ENCODE measurements around the gene CCNYL1. TPM values are rescaled to one million over a fixed set of nuclear protein-coding genes. Genes with fewer than 3 reads are reported as not detected.

CCNYL1 gene
- polyA plus RNA-seq, 3 donors = 4.1 to 10.6 (median 4.6) TPM

DNA sequence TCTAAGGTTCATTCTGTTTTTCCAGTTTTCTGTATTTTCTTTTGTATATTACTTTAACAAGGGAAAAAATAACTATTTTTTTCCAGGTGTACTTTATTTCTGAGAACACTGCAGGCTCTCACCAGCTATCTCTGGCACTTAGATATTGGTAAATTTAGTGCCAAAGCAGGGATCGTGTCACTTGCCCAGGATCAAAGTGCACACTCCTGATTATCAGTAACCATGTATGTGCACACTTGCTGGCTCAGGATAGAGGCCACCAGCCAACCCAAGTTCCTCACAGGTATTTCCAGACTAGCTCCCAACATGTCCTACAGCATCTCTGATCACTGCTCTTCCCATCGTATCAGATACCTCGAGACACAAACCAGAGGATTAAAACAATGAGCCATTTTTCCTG is 64.0 kb downstream of the CCNYL1 start:
- H3K79me2 ChIP-seq (ENCODE audit: insufficient read depth, low read length) = no peaks in the 10 kb centered on the region
- intact Hi-C loops (cut with micrococcal nuclease) = no loop called here
- H3K36me3 ChIP-seq (replicated peaks in 1 of 2; ENCODE audit: control insufficient read depth in 1 of 2, insufficient read depth in 2 of 2, low read length in 2 of 2) = no peaks in the 10 kb centered on the region
- DNase-seq = no peak
- no peak overlapping the region for H3K4me2 ChIP-seq (replicated peaks; ENCODE audit: extremely low read depth, low read length, poor library complexity, severe bottlenecking)
- H3K36me3 Mint-ChIP-seq = no peaks in the 10 kb centered on the region
- peaks cover 0 to 2% (median 0%) of the 10 kb centered on the region in 7 donors for H3K9me3 Mint-ChIP-seq
- no peaks in the 10 kb centered on the region for H3K9me3 ChIP-seq (replicated peaks in 1 of 2; ENCODE audit: control insufficient read depth in 1 of 2, insufficient read depth in 1 of 2, low read length in 2 of 2)
- peaks cover 10 to 11% of the 10 kb centered on the region in 2 donors for H3K4me1 ChIP-seq (ENCODE audit: control insufficient read depth in 1 of 2, insufficient read depth in 2 of 2, low read length in 2 of 2)
- no peak overlapping the region for H2AFZ ChIP-seq (ENCODE audit: insufficient read depth, low read depth, low read length, poor library complexity, severe bottlenecking)
- H3K9ac ChIP-seq (ENCODE audit: insufficient read depth, low read length, poor library complexity, severe bottlenecking) = no peak overlapping the region
- no peak overlapping the region for H3K27ac Mint-ChIP-seq
- TF ChIP-seq, protein P1, sequence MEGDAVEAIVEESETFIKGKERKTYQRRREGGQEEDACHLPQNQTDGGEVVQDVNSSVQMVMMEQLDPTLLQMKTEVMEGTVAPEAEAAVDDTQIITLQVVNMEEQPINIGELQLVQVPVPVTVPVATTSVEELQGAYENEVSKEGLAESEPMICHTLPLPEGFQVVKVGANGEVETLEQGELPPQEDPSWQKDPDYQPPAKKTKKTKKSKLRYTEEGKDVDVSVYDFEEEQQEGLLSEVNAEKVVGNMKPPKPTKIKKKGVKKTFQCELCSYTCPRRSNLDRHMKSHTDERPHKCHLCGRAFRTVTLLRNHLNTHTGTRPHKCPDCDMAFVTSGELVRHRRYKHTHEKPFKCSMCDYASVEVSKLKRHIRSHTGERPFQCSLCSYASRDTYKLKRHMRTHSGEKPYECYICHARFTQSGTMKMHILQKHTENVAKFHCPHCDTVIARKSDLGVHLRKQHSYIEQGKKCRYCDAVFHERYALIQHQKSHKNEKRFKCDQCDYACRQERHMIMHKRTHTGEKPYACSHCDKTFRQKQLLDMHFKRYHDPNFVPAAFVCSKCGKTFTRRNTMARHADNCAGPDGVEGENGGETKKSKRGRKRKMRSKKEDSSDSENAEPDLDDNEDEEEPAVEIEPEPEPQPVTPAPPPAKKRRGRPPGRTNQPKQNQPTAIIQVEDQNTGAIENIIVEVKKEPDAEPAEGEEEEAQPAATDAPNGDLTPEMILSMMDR (IDR thresholded peaks at IDR 0.05) = no peak
- peaks cover 1 to 10% (median 4%) of the 10 kb centered on the region in 3 donors for H3K27me3 Mint-ChIP-seq (ENCODE audit: low read depth in 3 of 3)
- no peak overlapping the region for H3K4me3 ChIP-seq (replicated peaks in 1 of 3; ENCODE audit: low read depth in 2 of 3, low read length in 3 of 3)
- H3K27ac ChIP-seq (ENCODE audit: low read depth in 1 of 2, low read length in 2 of 2) = no peak overlapping the region
- H3K4me1 Mint-ChIP-seq = peaks cover 11% of the 10 kb centered on the region
- H3K4me3 Mint-ChIP-seq = no peak overlapping the region
- no CpG with 5 or more reads among the region's 3 CpGs for WGBS (ENCODE audit: insufficient coverage)
- H3K27me3 ChIP-seq (ENCODE audit: control insufficient read depth in 2 of 2, insufficient read depth in 2 of 2, low read length in 2 of 2) = no peaks in the 10 kb centered on the region
- H4K20me1 ChIP-seq (ENCODE audit: insufficient read depth, low read length) = no peaks in the 10 kb centered on the region

DNA sequence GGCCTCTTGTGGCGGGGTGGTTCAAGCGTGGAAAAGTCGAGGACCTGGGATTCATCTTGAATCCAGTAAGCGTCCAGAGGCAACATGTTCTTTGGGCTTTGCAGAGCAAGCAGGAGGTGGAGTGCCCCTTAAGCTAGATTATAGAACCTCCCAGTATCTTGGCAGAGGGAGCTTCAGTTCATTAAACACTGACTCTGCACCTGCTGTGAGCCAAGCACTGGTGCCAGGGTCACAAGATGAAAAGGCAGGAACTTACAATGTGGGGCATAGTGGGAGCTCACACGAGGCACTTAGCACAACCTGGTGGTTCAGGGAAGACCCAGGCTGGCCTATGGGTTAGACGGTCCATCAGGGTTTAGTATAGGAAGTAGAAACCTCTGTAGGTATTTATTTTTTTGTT is 65.7 kb downstream of the CCNYL1 start:
- TF ChIP-seq, protein P1 (IDR thresholded peaks at IDR 0.05) = no peak
- H3K4me2 ChIP-seq (replicated peaks; ENCODE audit: extremely low read depth, low read length, poor library complexity, severe bottlenecking) = no peak overlapping the region

More for the DNA sequence above, 65.7 kb downstream of the CCNYL1 start:
- Mint-ChIP-seq H3K27ac (no peak overlapping the region), H3K27me3 (ENCODE audit: low read depth in 3 of 3) (peaks cover 0 to 3% (median 1%) of the 10 kb centered on the region in 3 donors), H3K9me3 (peaks cover 0 to 2% (median 0%) of the 10 kb centered on the region in 7 donors), H3K36me3 (no peaks in the 10 kb centered on the region), H3K4me1 (peaks cover under 1% of the 10 kb centered on the region), H3K4me3 (no peak overlapping the region)
- H3K9ac ChIP-seq (ENCODE audit: insufficient read depth, low read length, poor library complexity, severe bottlenecking) = no peak overlapping the region
- no peaks in the 10 kb centered on the region for H3K36me3 ChIP-seq (replicated peaks in 1 of 2; ENCODE audit: control insufficient read depth in 1 of 2, insufficient read depth in 2 of 2, low read length in 2 of 2)
- DNase-seq = no peak
- no peak overlapping the region for H2AFZ ChIP-seq (ENCODE audit: insufficient read depth, low read depth, low read length, poor library complexity, severe bottlenecking)
- no peak overlapping the region for H3K27ac ChIP-seq (ENCODE audit: low read depth in 1 of 2, low read length in 2 of 2)
- intact Hi-C loops (cut with micrococcal nuclease) = no loop called here
- WGBS (ENCODE audit: insufficient coverage) = 92% methylated on average over 3 of the region's 6 CpGs
- H3K9me3 ChIP-seq (replicated peaks in 1 of 2; ENCODE audit: control insufficient read depth in 1 of 2, insufficient read depth in 1 of 2, low read length in 2 of 2) = no peaks in the 10 kb centered on the region
- H3K27me3 ChIP-seq (ENCODE audit: control insufficient read depth in 2 of 2, insufficient read depth in 2 of 2, low read length in 2 of 2) = no peaks in the 10 kb centered on the region
- no peak overlapping the region for H3K4me3 ChIP-seq (replicated peaks in 1 of 3; ENCODE audit: low read depth in 2 of 3, low read length in 3 of 3)
- no peaks in the 10 kb centered on the region for H4K20me1 ChIP-seq (ENCODE audit: insufficient read depth, low read length)
- no peaks in the 10 kb centered on the region for H3K4me1 ChIP-seq (ENCODE audit: control insufficient read depth in 1 of 2, insufficient read depth in 2 of 2, low read length in 2 of 2)
- H3K79me2 ChIP-seq (ENCODE audit: insufficient read depth, low read length) = no peaks in the 10 kb centered on the region
